ENCODE data around the gene KLHL17.

GRCh38 chr1:913491-914130 lies 46.8 kb upstream of the KLHL17 start:
- TF ChIP-seq CEBPB (IDR thresholded peaks at IDR 0.05) (no peak), YY1 (IDR thresholded peaks at IDR 0.05; ENCODE audit: low read depth) (no peak)
- TF ChIP-seq, protein P1, sequence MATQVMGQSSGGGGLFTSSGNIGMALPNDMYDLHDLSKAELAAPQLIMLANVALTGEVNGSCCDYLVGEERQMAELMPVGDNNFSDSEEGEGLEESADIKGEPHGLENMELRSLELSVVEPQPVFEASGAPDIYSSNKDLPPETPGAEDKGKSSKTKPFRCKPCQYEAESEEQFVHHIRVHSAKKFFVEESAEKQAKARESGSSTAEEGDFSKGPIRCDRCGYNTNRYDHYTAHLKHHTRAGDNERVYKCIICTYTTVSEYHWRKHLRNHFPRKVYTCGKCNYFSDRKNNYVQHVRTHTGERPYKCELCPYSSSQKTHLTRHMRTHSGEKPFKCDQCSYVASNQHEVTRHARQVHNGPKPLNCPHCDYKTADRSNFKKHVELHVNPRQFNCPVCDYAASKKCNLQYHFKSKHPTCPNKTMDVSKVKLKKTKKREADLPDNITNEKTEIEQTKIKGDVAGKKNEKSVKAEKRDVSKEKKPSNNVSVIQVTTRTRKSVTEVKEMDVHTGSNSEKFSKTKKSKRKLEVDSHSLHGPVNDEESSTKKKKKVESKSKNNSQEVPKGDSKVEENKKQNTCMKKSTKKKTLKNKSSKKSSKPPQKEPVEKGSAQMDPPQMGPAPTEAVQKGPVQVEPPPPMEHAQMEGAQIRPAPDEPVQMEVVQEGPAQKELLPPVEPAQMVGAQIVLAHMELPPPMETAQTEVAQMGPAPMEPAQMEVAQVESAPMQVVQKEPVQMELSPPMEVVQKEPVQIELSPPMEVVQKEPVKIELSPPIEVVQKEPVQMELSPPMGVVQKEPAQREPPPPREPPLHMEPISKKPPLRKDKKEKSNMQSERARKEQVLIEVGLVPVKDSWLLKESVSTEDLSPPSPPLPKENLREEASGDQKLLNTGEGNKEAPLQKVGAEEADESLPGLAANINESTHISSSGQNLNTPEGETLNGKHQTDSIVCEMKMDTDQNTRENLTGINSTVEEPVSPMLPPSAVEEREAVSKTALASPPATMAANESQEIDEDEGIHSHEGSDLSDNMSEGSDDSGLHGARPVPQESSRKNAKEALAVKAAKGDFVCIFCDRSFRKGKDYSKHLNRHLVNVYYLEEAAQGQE (IDR thresholded peaks at IDR 0.05; ENCODE audit: low read depth): no peak

Data from Ishikawa (cell line).